ENCODE measurements around the gene KIF5C.

DNA sequence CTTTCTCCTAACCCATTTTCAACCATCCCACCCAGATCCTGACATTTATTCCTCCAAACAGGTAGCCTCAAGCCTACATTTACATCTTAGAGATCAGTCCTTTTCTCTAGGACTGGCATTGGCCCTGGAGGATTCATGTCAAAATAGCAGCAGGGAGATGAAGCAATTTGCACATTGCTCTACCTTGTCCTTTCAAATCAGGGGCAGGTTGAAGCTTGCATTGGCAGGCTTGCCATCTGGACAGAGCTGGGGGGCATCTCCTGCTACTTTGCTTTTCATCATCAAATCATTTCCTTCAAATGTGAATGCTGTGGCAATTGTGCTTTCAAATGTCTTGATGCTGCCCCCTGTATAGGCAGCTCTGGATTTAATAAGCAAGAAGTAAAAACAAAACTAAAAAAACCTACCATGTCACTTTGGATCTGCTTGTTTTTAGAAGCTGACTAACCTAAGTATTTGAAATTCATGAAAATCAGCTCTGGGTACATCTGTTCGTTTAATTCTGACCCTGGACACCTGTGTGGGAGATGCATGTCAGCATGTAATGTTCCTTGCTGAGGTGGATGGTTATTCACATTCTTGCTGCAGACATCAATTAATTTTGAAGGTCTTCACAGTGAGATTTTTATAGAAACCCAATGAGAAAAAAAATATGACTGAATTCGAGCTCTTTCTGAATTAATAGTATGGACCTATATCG lies 47.9 kb downstream of the KIF5C start:
- TF ChIP-seq POLR2A (IDR thresholded peaks at IDR 0.05) (no peak), CTCF (IDR thresholded peaks at IDR 0.05) (no peak), POLR2AphosphoS5 (IDR thresholded peaks at IDR 0.05) (no peak), EP300 (IDR thresholded peaks at IDR 0.05; ENCODE audit: low read depth) (no peak)
